Measurements from ENCODE around the gene PCDHGA4.
A peak's percentile ranks its signal among the peaks of the same experiment; 100 is the strongest.
"Not testable (repeated sequence)": the region's sequence is repeated elsewhere in the genome, so short reads cannot be mapped to it uniquely, and the experiment has no call there.

PCDHGA4 gene

GRCh38 chr5:141366016-141366896 is 11.4 kb downstream of the PCDHGA4 start:
- DNase-seq (ENCODE audit: low read depth), result no peak
- H3K4me3 ChIP-seq (ENCODE audit: low read length), result no peak overlapping the region
- no peak for TF ChIP-seq CTCF (conservative IDR thresholded peaks at IDR 0.05; ENCODE audit: low read depth, low read length)

- peak; percentile 43 for TF ChIP-seq CTCF (conservative IDR thresholded peaks at IDR 0.05; ENCODE audit: low read depth, low read length)
- DNase-seq (ENCODE audit: low read depth), result no peak
- peak within 1 kb of the TSS; percentile 30 for H3K4me3 ChIP-seq (ENCODE audit: low read length)
These were observed 15.4 kb downstream of the PCDHGA4 start, which contains the start of gene PCDHGB3 for GRCh38 chr5:141369994-141370848. TSS of gene PCDHGB3 (plus strand) at chr5:141370242. CDS start at chr5:141370395, 153 bp downstream.

DNA sequence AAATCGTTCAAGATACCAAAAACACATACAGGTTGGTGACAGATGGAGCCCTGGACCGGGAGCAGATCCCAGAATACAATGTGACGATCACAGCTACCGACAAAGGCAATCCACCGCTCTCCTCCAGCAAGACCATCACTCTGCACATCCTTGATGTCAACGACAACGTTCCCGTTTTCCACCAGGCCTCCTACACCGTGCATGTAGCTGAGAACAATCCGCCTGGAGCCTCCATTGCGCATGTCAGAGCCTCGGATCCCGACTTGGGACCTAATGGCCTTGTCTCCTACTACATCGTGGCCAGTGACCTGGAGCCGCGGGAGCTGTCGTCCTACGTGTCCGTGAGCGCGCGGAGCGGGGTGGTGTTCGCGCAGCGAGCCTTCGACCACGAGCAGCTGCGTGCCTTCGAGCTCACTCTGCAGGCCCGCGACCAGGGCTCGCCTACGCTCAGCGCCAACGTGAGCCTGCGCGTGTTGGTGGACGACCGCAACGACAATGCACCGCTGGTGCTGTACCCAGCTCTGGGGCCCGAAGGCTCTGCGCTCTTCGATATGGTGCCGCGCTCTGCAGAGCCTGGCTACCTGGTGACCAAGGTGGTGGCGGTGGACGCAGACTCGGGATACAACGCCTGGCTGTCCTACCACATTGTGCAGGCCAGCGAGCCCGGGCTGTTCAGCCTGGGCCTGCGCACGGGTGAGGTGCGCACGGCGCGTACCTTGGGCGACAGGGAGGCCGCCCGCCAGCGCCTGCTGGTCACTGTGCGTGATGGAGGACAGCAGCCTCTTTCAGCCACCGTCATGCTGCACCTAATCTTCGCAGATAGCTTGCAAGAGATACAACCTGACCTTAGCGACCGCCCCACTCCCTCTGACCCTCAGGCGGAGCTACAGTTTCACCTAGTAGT is 17.0 kb downstream of the PCDHGA4 start:
- DNase-seq (ENCODE audit: low read depth), result no peak
- no peak overlapping the region for H3K4me3 ChIP-seq (ENCODE audit: low read length)
- TF ChIP-seq CTCF (conservative IDR thresholded peaks at IDR 0.05; ENCODE audit: low read depth, low read length), result no peak

- peak within 1 kb of the TSS; percentile 46 for H3K4me3 ChIP-seq (ENCODE audit: low read length)
- no peak for DNase-seq (ENCODE audit: low read depth)
These were observed 19.0 kb downstream of the PCDHGA4 start, which contains the start of gene PCDHGA6 for GRCh38 chr5:141373673-141374317. TSS of gene PCDHGA6 (plus strand) at chr5:141373891. CDS start at chr5:141374084, 193 bp downstream.

DNA sequence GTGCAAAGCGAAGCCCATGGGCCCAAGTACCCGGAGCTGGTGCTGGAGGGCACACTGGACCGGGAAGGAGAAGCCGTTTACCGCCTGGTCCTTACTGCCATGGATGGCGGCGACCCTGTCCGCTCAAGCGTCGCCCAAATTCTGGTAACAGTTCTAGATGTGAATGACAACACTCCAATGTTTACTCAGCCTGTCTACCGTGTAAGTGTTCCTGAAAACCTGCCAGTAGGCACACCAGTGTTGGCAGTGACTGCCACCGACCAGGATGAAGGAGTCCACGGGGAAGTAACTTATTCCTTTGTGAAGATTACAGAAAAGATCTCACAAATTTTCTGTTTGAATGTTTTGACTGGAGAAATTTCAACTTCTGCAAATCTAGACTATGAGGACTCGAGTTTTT is 19.8 kb downstream of the PCDHGA4 start:
- no peak for DNase-seq (ENCODE audit: low read depth)
- H3K4me3 ChIP-seq (ENCODE audit: low read length), result no peak overlapping the region
- TF ChIP-seq CTCF (conservative IDR thresholded peaks at IDR 0.05; ENCODE audit: low read depth, low read length), result no peak

More at GRCh38 chr5:141373673-141374317, 19.0 kb downstream of the PCDHGA4 start, which contains the start of gene PCDHGA6:
- peak; percentile 62 for TF ChIP-seq CTCF (conservative IDR thresholded peaks at IDR 0.05; ENCODE audit: low read depth, low read length)

GRCh38 chr5:141375444-141376155 is 20.8 kb downstream of the PCDHGA4 start:
- H3K4me3 ChIP-seq (ENCODE audit: low read length); DNase-seq (ENCODE audit: low read depth): not testable (repeated sequence)

Measured in retinal pigment epithelial cell (primary cell).